Smooth muscle cell (in vitro differentiated cells): ENCODE measurements around the gene FN3K. TPM values are rescaled to one million over a fixed set of nuclear protein-coding genes. Genes with fewer than 3 reads are reported as not detected.

Source experiments
- DNase-seq: peaks from one replicate; lab custom pipeline; 2025; ENCODE audit not compliant: unreplicated experiment; lab: John Stamatoyannopoulos, UW
- H2AFZ ChIP-seq: fragments of 200-600 bp; sonication (generic); 2 replicates; pipeline ENCODE4 v1.6.0; 2016; ENCODE audit warnings: antibody characterized with exemption, low read depth, mild to moderate bottlenecking
- H3F3A ChIP-seq: fragments of 200-600 bp; sonication (generic); 2 replicates; pipeline ENCODE4 v1.6.0; 2017; ENCODE audit warnings: antibody characterized with exemption, low read depth
- H3K27ac ChIP-seq: fragments of 200-600 bp; sonication (generic); 2 replicates; pipeline ENCODE4 v1.5.1; 2016; ENCODE audit warnings: low read depth, mild to moderate bottlenecking
- H3K27me3 ChIP-seq: fragments of 200-600 bp; sonication (generic); 2 replicates; pipeline ENCODE4 v1.6.1; 2016; ENCODE audit warnings: low read depth, mild to moderate bottlenecking
- H3K36me3 ChIP-seq: fragments of 200-600 bp; sonication (generic); 2 replicates; pipeline ENCODE4 v1.5.1; 2016; ENCODE audit warnings: low read depth
- H3K4me1 ChIP-seq: fragments of 200-600 bp; sonication (generic); 2 replicates; pipeline ENCODE4 v1.5.1; 2016; ENCODE audit warnings: low read depth
- H3K4me2 ChIP-seq: fragments of 200-600 bp; sonication (generic); 2 replicates; pipeline ENCODE4 v1.6.0; 2016; ENCODE audit warnings: mild to moderate bottlenecking
- H3K4me3 ChIP-seq: fragments of 200-600 bp; sonication (generic); 2 replicates; pipeline ENCODE4 v1.5.1; 2016; ENCODE audit warnings: mild to moderate bottlenecking
- H3K79me2 ChIP-seq: fragments of 200-600 bp; sonication (generic); 2 replicates; pipeline ENCODE4 v1.6.0; 2016; ENCODE audit warnings: low read depth, mild to moderate bottlenecking
- H3K9ac ChIP-seq: fragments of 200-600 bp; sonication (generic); 2 replicates; pipeline ENCODE4 v1.6.0; 2016; ENCODE audit warnings: low read depth
- H3K9me3 ChIP-seq: fragments of 200-600 bp; sonication (generic); replicated peaks from 2 replicates; pipeline ENCODE4 v1.5.1; 2016; ENCODE audit warnings: low read depth
- H4K20me1 ChIP-seq: fragments of 200-600 bp; sonication (generic); 2 replicates; pipeline ENCODE4 v1.6.0; 2016; ENCODE audit warnings: low read depth
- CTCF ChIP-seq: fragments of 200-600 bp; sonication (generic); IDR thresholded peaks from 2 replicates; pipeline ENCODE4 v1.5.1; 2017; ENCODE audit warnings: borderline replicate concordance, mild to moderate bottlenecking, antibody characterized with exemption; ENCODE audit not compliant: insufficient read depth, poor library complexity, severe bottlenecking
- WGBS: methylation state at CpG from one replicate; pipeline ENCODE4 v1.1.7; 2016; ENCODE audit warnings: low lambda C conversion rate; 5-methylcytosine and 5-hydroxymethylcytosine counted together
- polyA plus RNA-seq: library from polyadenylated mRNA; unstranded; fragments of >200 nt; fragmentation: Nextera tagmentation; extraction: Ambion mirVana; gene quantifications from 2 replicates; pipeline ENCODE4 v1.2.1, GENCODE V29; 2016
- total RNA-seq: library from RNA; depleted of rRNA; stranded (reverse); fragments of >200 nt; gene quantifications from 2 replicates; pipeline ENCODE4 v1.2.3, GENCODE V29; 2014

Gene FN3K
- total and polyA plus RNA-seq, 2 experiments from 2014 or later: 0.94 to 1.2 TPM

GRCh38 chr17:82698974-82699442 is 36.4 kb upstream of the FN3K start:
- Histone ChIP-seq H3K27ac (no peak overlapping the region), H3F3A (no peaks in the 10 kb centered on the region), H3K4me2 (peak overlapping the region; percentile 94), H3K9ac (no peak overlapping the region), H3K79me2 (peaks cover 6% of the 10 kb centered on the region), H4K20me1 (no peaks in the 10 kb centered on the region), H3K27me3 (no peaks in the 10 kb centered on the region), H2AFZ (peak overlapping the region; percentile 90), H3K36me3 (no peaks in the 10 kb centered on the region), H3K4me1 (peaks cover 7% of the 10 kb centered on the region), H3K4me3 (peak overlapping the region; percentile 73), H3K9me3 (no peaks in the 10 kb centered on the region)
- TF ChIP-seq CTCF: no peak
- 13% methylated on average over 34 of the region's 45 CpGs for WGBS
- no peak for DNase-seq

- Histone ChIP-seq H3K4me3 (peak overlapping the region; percentile 73), H3K36me3 (no peaks in the 10 kb centered on the region), H3K4me2 (peak overlapping the region; percentile 94), H3K27me3 (no peaks in the 10 kb centered on the region), H3K9me3 (no peaks in the 10 kb centered on the region), H3K9ac (no peak overlapping the region), H3K4me1 (peaks cover 7% of the 10 kb centered on the region), H3K27ac (no peak overlapping the region), H2AFZ (no peak overlapping the region), H3F3A (no peaks in the 10 kb centered on the region), H4K20me1 (no peaks in the 10 kb centered on the region), H3K79me2 (peaks cover 6% of the 10 kb centered on the region)
- no peak for TF ChIP-seq CTCF
- WGBS: 82% methylated on average over 13 of the region's 13 CpGs
- no peak for DNase-seq
Observed at GRCh38 chr17:82699551-82699950, 35.9 kb upstream of the FN3K start.

GRCh38 chr17:82702231-82702927 is 33.0 kb upstream of the FN3K start:
- Histone ChIP-seq H3K36me3 (no peaks in the 10 kb centered on the region), H3K79me2 (peaks cover 6% of the 10 kb centered on the region), H3K27me3 (no peaks in the 10 kb centered on the region), H3K27ac (no peak overlapping the region), H2AFZ (no peak overlapping the region), H3K4me3 (no peak overlapping the region), H3F3A (no peaks in the 10 kb centered on the region), H3K4me1 (peaks cover 4% of the 10 kb centered on the region), H3K4me2 (no peak overlapping the region), H4K20me1 (no peaks in the 10 kb centered on the region), H3K9ac (no peak overlapping the region), H3K9me3 (no peaks in the 10 kb centered on the region)
- no peak for TF ChIP-seq CTCF
- DNase-seq: no peak
- WGBS: 62% methylated on average over 19 of the region's 20 CpGs

- H3F3A ChIP-seq: no peaks in the 10 kb centered on the region
- H3K4me2 ChIP-seq: no peak overlapping the region
- TF ChIP-seq CTCF: no peak
- no peaks in the 10 kb centered on the region for H3K4me1 ChIP-seq
- no peak overlapping the region for H3K4me3 ChIP-seq
- H4K20me1 ChIP-seq: no peaks in the 10 kb centered on the region
- H2AFZ ChIP-seq: no peak overlapping the region
- H3K27ac ChIP-seq: no peak overlapping the region
- no peaks in the 10 kb centered on the region for H3K27me3 ChIP-seq
- H3K36me3 ChIP-seq: no peaks in the 10 kb centered on the region
- no peak overlapping the region for H3K9ac ChIP-seq
- H3K9me3 ChIP-seq: no peaks in the 10 kb centered on the region
- DNase-seq: no peak
- H3K79me2 ChIP-seq: no peaks in the 10 kb centered on the region
- 87% methylated on average over 25 of the region's 26 CpGs for whole genome bisulfite sequencing
Observed at GRCh38 chr17:82703036-82703745, 32.2 kb upstream of the FN3K start.
